NCI-H2081 (cell line): ENCODE results near the gene KRT74.

Experiments used
- DNase-seq, 2 experiments: peaks; one replicate each; lab custom pipeline; 2025; lab: John Stamatoyannopoulos, UW

Gene KRT74

DNA sequence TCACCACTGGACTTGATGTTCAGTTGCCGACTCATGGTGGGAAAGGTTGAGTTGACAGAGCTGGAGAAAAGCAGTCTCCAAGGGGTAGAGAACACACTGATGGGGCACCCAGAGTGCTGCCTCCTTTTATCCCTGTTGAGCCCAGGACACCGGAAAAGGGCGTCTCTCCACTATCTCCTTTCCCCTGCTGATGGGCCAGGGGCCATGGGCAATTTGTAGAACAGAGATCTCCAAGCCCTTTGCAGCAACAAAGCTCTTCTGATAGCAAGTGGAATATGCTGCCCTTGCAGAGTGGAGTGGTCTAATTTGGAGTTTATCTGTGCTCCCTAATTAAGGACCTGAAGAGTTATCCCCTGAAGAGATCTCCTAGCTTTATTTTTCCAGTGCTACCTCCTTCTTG is at the start of gene KRT74:
Gene KRT74 (minus strand): TSS at position 101 of the 400 bp plus-strand sequence. CDS start 66 bp downstream, at position 35.
- DNase-seq = no peak

DNA sequence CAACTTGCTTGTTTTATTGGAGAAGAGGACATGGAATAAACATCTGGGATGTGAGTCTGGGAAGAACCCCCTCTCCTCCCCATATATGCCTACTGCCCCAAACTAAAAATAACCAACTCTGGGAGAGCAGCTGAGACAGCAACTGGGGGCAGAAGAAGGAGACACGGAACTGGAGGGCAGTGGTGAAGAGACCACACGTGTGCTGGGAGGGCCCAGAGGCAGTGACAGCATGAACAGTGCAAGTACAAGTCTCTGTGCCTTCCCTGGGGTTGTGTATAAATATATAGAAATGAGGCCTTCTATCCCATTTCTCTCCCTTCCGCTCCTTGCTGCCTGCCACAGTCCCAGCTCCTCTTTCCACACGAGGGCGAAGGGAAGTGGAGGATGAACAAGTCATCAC is 48.7 kb upstream of the KRT74 start:
- no peak for DNase-seq

DNA sequence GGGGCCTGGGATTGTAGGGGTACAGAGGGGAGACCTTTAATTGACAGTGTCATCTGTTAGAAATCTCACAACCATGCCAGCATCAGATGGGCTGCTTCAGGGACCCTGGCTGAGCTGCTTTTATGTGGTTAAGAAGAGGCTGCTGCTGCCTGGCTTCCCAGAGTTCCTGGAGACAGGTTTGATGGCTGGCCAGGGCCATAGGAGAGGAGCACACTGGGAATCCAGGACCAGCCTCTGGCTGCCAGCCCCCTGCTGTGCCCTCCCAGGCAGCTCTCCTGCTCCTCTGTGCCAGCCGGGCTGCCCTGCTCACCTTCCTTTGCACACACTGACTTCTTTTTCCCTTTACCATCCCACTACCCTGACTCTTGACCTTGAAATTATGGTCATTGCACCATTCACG is 45.2 kb upstream of the KRT74 start:
- DNase-seq = no peak

DNA sequence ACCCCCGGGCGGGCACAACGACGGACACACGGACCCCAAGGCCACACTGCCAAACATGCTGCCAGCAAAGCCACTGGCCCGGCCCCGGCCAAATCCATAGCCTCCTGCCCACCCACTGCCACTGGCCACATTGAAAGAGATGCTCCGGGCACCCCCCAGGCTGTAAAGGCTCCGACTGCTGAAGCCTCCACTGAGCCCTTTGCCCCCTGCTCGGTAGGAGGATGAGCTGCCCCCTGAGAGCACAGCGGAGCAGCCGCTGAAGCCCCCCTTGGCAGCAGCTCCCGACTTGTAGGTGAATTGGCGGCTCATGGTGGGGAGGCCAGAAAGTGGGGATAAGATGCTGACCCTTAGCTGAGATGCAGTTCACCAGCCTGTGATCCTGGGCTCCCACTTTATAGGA is 44.6 kb upstream of the KRT74 start, which contains the start of gene KRT73:
Gene KRT73 (minus strand): TSS at position 344 of the 400 bp plus-strand sequence. CDS start 35 bp downstream, at position 309.
- DNase-seq = no peak

DNA sequence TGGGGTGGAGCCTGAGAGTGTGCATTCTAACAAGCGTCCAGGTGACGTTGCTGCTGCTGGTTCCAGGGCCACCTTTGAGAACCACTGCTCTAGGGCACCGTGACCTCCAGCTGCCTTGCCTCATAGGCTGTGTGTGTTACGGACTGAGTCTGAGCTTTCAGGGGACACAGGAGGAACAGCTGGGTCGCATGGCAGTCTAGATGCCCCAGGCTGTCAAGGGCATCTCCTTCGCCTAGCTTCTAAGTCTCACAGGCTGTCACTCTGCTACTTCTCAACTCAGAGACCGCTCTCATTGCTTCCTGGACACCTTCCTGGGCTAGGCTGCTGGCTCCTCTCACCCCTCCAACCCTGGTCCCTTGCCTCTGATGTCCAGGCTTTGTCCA is 43.8 kb upstream of the KRT74 start:
- DNase-seq = no peak

DNA sequence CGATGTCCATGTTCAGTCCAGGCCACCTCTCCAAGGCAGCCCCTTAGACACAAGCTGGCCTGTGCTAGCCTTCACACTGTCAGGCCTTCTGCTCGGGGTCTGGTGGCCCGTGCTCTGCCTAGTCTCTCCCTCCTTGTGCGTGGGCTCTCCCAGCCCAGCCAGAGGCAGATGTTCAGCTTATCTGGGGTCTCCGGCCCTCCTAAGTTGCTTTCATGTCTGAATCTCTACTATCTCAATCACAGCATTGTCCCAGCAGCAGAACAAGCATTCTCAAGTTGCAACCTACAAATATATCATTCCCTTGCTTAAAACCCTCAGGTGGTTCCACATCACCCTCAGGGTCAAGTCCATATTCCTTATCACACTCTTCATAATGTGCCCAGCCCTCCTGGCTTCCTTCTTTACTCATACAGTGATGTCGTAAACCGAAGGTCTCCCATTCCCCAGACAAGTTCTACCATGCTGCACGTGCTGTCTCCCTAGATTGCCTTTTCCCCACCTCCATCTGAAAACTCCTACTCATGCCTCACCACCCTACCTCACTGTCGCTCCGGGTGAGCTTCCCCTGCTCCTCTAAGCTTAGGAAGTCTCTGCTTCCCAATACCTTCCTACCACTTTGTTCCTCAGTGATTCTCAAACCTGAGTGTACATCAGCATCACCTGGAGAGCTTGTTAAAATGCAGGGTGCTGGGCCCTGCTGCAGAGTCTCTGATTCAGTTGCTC is 43.2 kb upstream of the KRT74 start:
- DNase-seq = no peak

DNA sequence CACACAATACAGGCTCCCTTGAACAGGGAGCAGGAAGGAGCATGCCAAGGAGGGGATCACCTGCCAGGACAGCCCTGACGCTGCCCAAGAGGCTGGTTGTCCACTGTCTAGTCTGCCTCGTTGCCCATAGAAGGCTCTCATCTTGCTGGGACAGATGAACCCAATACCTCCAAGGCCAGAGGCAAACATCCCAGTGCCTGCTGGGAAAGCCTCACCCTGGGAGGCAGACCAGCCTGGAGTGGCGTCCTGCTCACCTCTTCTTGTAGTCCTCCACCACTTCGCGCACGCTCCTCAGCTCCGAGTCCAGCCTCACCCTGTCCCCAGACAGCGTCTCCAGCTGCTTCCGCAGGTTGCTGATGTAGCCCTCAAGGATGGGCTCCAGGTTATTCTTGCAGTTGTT is 42.3 kb upstream of the KRT74 start:
- no peak for DNase-seq

DNA sequence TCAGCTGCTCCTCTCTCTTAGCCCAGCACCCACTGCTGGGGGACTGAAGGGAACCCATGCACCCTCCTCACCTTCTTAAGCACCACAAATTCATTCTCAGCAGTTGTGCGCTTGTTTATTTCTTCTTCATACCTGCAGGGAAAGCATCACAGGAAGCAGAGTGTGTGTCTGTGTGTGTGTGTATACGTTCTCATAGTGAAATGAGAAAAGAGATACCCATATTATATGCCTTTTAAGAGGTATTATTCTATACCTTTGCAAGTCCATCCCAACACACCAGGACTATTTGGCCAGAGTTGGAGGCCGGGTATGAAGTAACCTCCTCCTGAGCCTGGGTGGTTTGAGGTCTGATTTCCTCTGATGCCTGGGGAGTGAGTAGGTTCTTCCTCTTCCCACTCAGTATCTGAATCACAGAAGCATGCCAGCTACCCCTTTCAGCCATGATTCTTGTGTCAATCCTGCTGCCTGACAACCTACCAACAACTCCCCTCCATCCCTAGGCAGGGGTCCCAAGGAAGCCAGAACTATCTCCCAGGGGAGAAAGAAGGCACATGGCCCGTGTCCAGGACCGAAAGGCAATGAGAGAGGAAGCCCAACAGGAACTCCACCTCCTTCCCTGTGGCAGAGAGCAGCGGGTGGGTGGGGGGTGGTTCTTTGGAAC is 41.7 kb upstream of the KRT74 start:
- DNase-seq = no peak

DNA sequence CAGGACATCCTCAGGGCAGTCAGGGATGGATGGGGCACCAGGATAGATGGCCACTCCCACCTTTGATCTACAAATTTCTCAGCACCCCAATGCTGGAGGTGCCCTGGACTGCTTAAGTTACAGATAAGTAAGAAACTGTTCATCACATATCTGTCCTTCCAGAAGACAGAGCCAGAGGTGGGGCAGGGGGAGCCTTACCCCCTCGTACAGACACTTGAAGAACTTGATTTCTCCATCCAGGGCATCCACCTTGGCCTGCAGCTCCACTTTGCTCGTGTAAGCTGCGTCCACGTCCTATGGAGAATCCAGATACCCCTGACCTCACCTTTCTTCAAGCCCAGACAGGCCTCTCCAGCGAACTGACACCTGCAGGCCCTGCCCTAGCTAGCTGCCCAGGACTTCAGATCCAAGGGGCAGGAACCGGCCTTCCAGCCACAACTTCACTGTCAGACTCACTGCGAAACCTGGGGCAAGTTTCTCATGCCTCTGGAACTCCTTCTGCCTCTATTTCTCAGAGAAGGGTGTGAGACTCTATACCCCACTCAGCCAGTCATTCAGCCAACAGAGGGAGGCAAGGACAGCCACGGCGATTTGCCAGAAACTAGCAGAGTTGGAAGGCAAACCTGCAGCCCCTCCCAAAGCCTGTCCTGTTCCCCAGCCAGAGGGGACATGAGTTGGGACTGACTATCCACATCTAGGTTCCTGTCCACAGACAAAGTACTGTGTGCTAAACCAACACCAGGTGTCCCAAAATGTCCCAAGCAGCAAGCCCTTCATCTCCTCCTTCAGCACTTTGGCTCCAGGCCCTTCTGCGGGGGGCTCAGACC is 41.0 kb upstream of the KRT74 start:
- DNase-seq = no peak

DNA sequence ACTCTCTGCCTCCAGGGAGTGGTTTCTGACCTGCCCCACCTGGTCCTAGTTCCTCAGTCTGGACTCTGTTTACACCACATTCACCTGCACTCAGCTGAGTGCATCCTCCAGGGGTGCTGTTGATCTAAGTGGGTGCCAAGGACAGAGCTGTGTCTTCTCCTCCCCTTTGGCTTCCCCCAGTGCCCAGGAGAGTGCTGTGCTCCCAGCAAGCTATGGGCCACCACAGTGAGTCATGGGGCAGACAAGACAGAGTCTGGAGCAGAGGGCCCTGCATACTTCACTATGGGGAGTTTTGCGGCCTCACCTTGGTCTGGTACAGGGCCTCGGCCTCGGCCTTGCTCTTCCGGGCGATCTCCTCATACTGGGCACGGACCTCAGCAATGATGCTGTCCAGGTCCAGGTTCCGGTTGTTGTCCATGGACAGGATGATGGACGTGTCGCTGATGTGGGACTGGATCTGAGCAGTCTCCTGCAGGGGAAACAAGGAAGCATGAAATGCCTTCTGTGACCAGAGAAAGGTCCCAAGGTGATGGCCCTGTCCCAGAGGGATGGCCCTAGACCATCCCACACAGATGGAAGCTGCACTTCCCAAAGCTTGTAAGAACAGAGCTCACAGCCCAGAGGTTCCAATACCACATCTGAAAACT is 39.9 kb upstream of the KRT74 start:
- no peak for DNase-seq

DNA sequence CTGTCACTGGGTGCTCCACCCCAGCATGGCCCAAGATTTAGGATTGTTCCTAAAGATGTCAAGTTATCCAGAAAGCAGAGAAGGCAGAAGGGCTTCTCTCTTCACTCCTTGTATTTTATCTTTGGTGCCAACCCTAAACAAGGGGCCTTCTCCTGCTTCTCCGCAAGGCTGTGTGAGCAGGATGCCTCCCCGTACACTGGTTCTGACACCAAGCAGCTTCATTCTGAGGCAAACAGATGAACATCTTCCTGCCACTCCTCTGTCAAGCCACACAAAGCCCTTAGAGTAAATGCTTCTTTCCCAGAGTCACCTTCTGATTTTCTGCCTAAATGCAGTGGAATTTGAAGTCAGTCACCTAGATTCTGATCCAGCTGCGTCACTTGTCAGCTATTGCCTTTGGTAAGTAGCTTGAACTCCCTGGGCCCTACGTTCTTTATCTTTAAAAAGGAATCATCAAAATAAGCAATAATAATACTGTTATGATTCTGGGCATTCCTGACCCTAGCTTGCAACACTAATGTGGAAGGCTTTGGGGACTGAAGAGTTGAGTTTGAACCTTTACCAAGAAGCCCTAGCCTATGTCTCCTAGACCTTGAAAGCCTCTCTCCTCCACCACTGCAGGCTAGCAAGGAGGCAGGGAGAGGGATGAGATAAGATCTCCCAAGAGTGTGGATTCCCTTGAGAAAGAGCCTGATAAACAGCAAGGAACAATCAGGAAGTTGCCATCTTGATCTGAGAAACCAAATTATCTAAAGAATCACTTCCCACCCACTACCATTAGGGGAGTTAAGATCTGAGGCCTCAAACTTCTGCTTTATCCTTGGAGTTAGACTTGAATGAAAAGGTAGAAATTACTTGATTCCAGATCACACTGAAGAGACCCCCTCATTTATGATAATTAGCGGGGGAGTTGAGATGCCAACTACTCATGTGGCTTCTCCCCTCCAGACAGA is 39.1 kb upstream of the KRT74 start:
- no peak for DNase-seq

DNA sequence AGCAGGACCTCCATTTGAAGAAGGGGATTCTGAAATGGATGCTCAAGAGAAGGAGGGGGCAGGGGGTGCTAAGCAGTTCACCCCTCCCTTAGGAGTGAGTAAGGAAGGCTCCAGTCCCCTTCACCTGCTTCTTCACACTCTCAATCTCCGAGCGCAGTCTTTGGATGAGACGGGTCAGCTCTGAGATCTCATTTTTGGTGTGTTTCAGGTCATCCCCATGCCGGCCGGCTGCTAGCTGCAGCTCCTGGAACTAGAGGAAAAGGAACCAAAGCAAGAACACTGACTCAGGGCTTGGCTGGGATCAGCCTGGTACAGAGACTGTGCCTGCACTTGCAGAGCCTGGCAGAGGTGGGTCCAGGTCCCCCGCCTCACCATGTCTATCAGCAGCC is 37.4 kb upstream of the KRT74 start:
- DNase-seq = no peak

DNA sequence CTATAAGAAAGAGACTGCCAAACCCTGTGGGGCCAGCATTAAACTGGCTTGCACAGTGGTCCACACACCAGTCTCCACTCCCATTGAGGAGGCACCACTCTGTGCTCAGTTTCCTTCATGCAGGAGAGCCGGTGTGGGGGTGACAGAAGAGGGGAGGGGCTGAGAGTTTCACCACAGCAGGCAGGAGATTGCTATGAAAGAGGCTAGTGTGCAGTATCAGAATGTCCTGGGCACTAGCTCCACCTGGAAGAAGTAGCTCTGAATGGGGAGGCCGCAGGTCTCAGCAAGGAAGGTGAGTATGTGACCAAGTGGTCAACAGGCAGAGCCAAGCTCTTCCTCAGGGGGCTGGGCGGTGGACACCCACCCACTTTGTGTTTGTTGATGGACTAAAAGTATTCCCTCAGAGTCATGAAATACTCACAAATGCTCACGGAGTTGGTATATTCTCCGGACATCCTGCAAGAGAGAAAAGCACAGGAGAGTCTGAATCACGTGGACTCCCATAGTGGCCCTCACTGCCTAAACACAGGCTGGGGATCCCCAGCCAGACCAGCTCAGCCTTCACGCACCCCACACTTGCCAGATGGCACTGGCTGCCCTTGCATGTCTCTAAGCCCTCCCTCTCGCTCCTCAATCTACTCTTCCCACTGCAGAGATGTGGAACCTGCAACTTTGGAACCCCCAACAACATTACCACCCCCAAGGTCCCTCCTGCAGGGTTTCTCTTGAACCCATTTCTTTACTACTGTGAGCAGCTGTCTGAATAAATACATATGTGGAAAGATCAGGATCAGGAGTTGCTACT is 35.4 kb upstream of the KRT74 start:
- DNase-seq = no peak

DNA sequence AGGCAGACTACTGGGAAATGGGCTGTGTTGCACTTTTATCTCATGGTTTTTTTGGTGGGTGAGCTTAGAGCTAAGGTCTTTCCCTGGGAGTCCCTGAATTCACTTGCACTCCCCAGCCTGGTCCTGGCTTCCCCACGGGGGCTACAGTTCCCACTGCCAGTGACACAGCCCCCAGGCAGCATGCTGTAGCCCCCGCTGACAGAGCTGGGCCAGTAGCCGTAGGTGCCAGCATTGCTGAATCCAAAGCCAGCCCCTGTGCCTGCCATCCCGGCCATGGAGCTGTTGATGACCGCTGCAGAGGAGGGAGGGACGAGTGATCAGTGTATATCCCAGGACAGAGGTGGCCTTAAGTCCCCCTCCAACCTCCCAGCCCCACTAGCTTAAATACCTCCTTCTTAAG is 34.5 kb upstream of the KRT74 start:
- no peak for DNase-seq

DNA sequence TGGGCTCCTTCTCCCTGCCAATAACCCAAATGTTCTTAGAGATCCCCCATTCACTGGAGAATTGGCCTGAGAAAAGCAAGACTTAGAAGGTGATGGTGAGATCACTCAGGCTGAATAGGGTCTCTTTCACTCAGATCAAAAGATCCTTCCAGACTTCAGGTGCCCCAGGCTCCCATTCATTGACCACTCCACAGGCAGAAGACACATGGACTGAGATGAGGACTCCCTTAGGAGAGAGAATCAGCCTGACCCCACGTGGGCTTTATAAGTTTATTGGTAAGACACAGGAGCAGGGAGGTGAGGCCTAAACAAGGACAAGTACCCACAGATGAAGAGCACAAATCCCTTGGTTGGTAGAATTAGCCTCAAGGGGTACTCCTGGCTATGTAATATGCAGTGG is 33.7 kb upstream of the KRT74 start:
- DNase-seq = no peak

DNA sequence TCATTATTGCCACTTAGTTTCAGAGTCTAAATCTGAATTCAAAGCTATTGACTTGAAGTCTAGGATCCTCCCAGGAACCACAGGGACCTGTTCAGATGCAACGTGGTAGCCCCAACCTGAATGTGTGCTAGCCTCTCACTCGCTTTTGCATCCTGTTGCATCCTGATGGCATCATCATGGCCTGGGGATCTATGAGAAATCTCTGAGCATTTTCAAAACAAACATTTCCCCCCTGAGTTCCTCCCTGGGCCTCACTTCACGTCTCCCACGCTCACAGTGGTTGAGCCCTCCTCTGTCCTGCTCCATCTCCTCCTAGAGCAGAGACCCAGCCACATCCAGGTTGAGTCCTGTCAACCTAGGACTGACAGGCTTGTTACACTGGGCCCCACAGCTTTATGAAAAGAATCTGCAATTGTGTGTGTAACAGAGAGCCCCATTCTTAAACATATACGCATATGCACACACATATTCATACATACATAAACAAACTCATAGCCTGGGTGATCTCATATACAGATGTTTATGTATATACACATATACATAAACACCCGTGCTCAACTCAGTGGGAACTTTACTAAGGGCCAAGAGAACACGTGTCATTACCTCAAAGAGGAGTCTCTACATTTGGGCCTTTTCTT is 33.1 kb upstream of the KRT74 start:
- no peak for DNase-seq

DNA sequence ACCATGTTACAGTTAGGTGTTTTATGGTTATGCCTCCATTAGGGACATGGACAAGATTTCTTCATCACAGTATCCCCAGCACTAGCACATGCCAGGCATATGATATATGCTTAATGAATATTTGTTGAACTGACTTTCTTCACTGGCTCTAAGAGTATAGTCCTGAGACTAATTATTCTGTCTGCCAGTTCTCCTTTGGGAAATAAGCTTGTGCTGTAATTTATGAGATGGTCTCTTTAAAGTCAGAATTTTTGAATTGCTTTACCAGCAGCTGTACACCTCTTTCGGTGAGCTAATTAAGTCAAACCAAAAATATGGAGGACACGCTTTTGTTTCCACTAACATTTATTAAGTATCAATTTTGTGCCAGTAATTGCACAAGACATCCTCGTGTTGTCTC is 32.5 kb upstream of the KRT74 start:
- DNase-seq = no peak

DNA sequence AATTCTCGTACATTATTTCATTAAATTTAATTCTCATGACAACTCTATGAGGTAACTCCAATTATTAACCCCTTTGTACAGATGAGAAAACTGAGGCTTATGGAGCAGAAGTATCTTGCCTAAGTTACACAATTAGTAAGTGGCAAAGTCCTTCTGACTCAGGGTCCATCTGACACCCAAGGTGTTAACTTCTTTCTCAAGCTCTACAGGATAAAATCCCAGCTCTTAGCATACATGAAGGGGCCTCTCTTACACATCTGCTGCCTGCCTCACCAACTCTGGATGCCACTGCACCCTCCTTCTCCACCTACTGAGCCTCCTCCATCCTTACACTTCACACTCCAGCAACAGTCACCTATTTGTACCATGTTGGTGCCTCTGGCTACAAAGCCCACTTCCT is 31.9 kb upstream of the KRT74 start:
- no peak for DNase-seq

DNA sequence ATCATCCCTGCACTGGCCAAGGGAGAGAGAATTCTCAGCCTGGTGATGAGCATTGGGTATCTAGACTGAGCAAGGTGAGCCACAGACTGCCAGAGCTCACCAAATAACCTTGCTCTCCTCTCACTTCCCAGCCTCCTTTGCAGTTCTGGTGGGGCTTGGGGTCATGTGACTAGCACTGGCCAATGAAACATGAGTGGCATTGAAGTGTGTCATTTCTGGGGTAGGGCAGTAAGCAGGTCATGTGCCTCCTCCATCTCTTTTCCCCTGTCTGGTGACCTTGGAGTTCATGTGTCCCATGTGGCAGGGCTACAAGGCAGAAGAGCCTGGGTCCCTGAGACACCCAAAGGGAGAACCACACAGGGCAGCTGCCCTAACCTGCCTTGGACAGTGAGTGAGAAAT is 31.2 kb upstream of the KRT74 start:
- no peak for DNase-seq

DNA sequence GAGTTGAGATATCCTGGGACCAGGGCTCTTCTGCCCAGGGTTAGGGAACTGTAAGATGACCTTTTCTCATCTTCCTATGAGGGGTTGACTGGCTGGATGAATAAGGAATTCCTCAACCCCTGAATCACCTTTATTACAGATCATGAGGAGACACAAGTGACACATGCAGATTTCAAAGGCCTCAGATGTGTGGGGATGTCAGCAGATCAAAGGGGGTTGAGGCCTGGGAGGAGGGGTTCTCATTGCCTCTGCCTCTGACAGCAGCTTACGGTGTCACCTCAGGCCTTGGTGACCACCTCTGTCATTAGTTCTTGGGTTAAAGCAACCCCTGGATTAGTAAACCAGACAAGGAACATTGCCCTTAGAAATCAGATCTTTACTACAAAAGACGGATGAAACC is 29.7 kb upstream of the KRT74 start:
- no peak for DNase-seq
